GM18505 (cell line): ENCODE results near the gene THY1.

Source experiments
- ATAC-seq: cut with Tn5 transposase; IDR thresholded peaks from one replicate; pipeline ENCODE4 v1.9.1; 2021; ENCODE audit not compliant: unreplicated experiment
- POLR2A ChIP-seq: IDR thresholded peaks from 4 replicates; pipeline ENCODE4 v1.6.1; 2011; ENCODE audit warnings: borderline replicate concordance; ENCODE audit not compliant: insufficient read depth, insufficient read length; ENCODE audit errors: extremely low read depth

THY1 gene

GRCh38 chr11:119371067-119371601, 51.8 kb downstream of the THY1 start:
- no peak for TF ChIP-seq POLR2A
- ATAC-seq: no peak

- ATAC-seq: no peak
- no peak for TF ChIP-seq POLR2A
Observed at GRCh38 chr11:119370486-119371046, 52.4 kb downstream of the THY1 start.

- TF ChIP-seq POLR2A: no peak
- no peak for ATAC-seq
Observed at GRCh38 chr11:119369132-119369925, 53.6 kb downstream of the THY1 start.

GRCh38 chr11:119368121-119369034, 54.6 kb downstream of the THY1 start:
- no peak for TF ChIP-seq POLR2A
- no peak for ATAC-seq

GRCh38 chr11:119367661-119368120, 55.3 kb downstream of the THY1 start:
- TF ChIP-seq POLR2A: no peak
- no peak for ATAC-seq
